ENCODE measurements around the gene PAK1.
"Not testable (repeated sequence)": the region's sequence is repeated elsewhere in the genome, so short reads cannot be mapped to it uniquely, and the experiment has no call there.

PAK1 gene

DNA sequence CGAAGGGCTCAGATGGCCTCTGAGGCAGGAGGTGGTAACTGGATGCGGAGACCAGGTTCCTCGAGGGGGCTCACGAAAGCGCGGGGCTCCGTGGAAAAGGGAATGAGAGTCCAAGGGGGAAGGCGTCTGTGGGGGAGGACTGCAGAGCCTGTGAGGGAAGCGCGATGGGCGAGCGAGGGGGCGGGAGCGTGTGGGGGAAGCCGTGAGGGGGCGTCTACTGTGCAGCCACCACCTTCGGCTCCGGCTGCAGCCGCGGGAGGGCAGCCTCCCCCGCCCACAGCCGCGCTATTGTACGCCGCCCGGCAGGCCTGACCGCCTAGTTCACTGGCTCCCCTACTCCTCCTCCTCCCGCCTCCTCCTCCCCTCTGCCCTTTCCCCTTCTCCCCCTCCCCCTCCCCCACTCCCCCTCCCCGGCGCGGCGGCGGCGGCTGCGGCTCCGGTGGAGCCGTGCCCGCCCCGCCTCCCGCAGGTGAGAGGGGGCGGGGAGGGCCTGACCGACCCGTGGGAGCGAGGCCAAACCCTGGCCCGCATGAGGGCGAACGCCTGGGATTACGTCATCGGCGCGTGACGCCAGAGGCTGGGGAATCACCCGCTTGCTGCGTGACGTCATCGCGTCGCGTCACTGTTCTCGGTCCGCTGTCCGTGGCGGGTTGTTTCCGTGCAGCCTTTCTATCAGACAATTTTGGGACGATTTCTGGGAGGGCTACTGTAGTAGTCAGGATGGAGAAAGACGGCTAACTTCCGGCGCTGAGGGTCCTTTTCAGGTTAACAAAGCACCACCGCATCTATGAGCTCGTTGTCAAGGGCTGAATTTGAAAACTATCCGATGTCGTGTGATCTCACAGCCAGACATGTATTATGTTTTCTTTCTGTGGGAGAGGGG lies at the start of gene PAK1:
Gene PAK1, minus strand, starts transcription at position 294 of the 883 bp plus-strand sequence. CDS start 81,574 bp downstream, outside the sequence.
- in situ Hi-C loops (cut with HindIII; ENCODE audit: low sequenced_read_pairs): no loop called here

DNA sequence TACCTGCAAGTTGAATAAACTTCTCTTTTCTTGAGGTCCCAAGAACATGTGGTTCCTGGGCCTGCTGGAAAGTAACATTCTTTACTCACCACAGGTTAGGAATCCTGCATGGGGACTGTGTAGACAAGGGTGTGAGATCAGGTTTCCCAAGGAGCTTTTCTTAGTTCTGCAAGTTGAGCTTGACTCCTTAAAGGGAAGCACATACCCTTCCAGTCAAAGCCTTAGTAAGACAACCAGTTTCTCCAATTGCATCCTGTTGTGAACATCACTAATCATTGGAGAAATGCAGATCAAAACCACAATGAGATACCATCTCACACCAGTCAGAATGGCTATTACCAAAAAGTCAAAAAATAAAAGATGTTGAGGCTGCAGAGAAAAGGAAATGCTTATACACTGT lies 48.3 kb upstream of the PAK1 start:
- in situ Hi-C loops (cut with HindIII; ENCODE audit: low sequenced_read_pairs): no loop called here

DNA sequence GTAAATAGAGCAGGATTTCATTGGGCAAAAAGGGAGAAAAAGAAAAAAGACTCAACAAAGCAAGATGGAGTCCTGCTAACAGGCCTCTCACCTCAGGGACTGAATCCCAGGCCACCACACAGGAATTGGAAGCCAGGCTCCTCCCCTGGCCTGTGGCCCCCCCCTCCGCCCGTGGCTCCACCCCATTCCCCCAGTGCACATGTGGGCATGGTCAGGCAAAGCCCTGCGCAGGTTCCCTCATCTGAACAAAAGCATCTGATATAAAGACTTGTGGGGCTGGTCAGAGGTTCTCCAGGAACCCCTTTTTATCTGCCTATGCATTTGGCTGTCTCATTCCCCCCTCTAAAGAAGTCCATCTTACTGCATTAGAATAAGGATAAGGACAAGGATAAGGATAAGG lies 46.0 kb upstream of the PAK1 start:
- in situ Hi-C loops (cut with HindIII; ENCODE audit: low sequenced_read_pairs): loop anchor here (5.0 kb wide), 2 partner anchors 37 to 38 kb away; no protein-coding TSS in a partner anchor

DNA sequence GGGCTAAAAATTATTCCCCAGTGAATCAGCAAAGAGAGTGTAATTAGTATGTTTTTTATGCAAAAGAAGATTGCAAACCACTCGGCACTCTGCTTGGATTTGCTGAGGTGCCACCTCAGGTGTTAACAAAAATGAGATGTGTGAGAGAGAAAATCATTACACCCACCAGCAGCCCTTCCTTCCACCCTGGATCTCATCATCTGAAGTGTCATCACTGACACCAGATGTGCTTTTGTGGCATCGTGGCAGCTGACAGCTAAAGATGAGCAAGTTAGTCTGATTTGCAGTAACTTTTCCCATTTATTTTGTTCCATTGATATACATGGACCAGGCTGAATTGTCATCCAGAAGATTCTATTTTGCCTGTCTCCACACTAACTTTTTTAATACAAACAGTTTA lies 44.6 kb upstream of the PAK1 start:
- in situ Hi-C loops (cut with HindIII; ENCODE audit: low sequenced_read_pairs): loop anchor here (5.0 kb wide), 2 partner anchors 36 to 39 kb away; no protein-coding TSS in a partner anchor

DNA sequence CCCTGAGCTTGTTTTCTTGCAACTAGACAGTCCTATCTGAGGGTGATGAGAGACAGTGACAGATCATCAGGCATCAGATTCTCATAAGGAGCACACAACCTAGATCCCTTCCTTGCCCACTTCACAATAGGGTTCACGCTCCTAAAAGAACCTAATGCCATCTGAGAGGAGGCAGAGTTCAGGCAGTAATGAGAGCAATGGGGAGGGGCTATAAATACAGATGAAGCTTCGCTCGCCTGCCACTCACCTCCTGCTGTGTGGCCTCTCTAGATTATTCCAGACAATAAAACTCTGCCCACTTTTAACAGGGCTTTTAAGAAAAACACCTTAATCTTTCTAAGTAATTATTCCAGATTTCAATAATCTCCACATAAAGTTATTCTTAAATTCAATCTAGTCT lies 43.9 kb upstream of the PAK1 start:
- in situ Hi-C loops (cut with HindIII; ENCODE audit: low sequenced_read_pairs): loop anchor here (5.0 kb wide), 2 partner anchors 35 to 40 kb away; no protein-coding TSS in a partner anchor

DNA sequence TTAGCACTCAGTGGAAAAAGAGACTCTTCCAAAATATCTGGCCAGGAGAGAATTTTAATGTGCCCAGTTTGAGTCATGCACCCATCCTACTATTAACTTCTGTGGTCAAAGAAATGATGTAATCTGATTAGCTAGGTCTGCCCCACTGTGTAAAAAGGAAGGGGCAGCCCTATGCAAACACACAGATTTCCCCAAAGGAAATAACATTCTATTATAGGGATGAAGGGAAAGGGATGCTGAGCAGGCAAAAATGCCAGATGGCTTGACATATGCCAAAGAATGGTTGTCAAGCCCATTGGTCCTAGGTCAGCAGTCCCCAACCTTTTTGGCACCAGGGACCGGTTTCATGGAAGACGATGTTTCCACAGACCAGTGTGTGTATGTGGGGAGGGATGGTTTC lies 43.3 kb upstream of the PAK1 start:
- in situ Hi-C loops (cut with HindIII; ENCODE audit: low sequenced_read_pairs): loop anchor here (5.0 kb wide), 2 partner anchors 35 to 40 kb away; no protein-coding TSS in a partner anchor

DNA sequence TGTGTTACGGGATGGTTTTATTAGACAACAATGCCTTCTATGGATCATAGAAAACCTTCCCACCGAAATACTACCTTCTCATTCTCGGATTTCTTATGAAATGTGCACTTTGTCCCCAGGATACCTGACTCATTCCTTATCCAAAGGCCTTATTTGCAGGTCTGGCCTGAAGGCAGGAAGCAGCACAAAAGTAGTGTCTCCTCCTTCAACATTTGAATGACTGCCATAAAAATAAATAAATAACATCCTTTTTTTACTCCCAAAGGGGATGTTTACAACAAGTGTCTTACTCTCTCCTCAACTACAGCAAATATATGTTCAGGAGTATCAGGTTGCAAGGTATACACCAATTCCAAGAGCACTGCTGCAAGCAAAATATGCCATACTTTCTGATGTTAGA lies 41.6 kb upstream of the PAK1 start:
- in situ Hi-C loops (cut with HindIII; ENCODE audit: low sequenced_read_pairs): loop anchor here (5.0 kb wide), 2 partner anchors 33 to 42 kb away; no protein-coding TSS in a partner anchor

DNA sequence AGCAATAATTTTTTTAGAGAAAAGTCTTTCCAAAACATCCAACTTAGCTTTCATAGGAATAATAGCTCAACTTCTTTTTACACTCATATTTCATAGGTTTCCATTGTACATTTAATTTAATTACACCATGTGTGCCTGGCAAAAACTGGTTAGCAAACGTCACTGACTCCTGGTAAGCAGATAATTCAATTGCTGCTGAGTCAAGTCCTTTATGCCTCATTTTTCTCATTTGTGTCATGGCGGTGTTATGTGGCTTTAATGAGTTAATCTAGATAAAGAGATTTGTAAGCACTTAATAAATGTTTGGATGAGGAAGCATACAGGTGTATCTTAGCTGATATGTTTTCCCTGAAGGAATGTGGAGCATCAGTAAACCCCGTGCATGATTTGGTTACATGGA lies 41.2 kb upstream of the PAK1 start:
- in situ Hi-C loops (cut with HindIII; ENCODE audit: low sequenced_read_pairs): loop anchor here (5.0 kb wide), 2 partner anchors 33 to 42 kb away; no protein-coding TSS in a partner anchor

DNA sequence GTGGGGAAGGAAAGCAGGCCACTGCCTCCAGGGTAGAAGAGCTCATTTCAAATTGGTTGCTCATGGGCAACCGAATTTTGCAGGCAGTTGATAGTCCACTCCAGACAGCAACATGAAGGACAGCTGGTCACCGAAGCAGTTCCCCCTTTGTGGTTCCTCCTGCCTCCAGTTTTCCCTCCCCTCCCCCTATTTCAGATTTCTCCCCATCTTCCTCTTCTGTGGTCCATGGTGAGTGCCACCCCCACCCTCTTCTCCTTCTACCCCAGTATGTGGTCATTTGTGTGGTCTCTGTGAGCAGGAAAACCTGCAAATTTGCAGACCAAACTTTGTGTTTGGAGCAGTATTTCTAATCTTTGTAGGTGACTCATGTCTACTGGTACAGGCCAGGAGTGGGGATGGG lies 38.2 kb upstream of the PAK1 start:
- in situ Hi-C loops (cut with HindIII; ENCODE audit: low sequenced_read_pairs): loop anchor here (5.0 kb wide), 1 partner anchor 70 kb away; no protein-coding TSS in a partner anchor

DNA sequence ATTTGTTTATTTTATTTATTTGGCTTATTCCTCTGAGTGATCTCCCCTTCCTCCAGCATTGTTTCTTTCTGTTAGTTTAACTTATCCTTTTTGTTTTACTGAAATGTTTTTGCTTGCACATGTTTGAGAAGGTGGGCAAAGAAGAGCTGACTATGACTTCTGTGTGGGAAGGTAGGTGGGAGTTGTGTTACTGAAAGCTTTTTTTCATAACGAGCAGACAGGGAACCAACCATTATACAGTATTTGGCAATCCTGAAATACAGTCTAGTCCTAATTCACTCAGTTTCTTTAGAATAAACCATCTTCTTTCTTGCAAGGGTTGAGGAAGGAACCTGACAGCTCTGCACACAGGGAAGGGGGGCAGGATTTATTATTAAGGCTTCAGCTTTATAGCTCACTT lies 37.0 kb upstream of the PAK1 start:
- in situ Hi-C loops (cut with HindIII; ENCODE audit: low sequenced_read_pairs): loop anchor here (5.0 kb wide), 1 partner anchor 69 kb away; no protein-coding TSS in a partner anchor

DNA sequence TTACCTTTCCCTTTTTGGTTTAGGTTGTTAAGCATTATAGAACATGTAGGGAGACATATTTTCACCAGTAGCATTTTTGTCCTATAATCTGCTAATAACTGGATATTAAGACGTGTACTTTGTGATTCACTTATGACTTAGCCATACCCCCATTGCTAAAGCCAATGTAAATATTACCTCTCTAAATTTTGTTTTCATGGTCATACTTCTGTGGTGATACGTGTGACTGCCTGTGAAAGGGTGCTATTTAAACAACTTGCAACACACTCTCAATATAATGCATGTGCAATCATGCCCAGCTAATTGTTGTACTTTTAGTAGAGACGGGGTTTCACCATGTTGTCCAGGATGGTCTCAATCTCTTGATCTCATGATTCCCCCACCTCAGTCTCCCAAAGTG lies 36.2 kb upstream of the PAK1 start:
- in situ Hi-C loops (cut with HindIII; ENCODE audit: low sequenced_read_pairs): loop anchor here (5.0 kb wide), 1 partner anchor 68 kb away; no protein-coding TSS in a partner anchor

DNA sequence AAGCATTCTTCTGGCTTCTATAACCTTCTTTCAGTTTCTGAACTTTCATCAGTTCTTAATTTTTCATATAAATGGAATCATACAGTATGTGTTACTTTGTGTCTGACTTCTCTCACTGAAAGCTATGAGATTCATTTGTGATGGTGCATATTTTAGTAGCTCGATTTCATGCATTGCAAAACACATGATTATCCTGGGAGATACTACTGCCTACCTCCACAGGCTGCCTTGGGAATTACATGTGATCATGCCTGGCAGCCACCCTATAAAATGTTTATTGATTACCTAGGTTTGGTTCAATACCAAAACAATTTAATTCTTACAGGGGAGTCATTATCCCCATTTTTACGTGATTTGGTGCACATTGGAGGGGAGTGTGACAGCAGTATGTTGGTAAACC lies 34.1 kb upstream of the PAK1 start:
- in situ Hi-C loops (cut with HindIII; ENCODE audit: low sequenced_read_pairs): no loop called here

DNA sequence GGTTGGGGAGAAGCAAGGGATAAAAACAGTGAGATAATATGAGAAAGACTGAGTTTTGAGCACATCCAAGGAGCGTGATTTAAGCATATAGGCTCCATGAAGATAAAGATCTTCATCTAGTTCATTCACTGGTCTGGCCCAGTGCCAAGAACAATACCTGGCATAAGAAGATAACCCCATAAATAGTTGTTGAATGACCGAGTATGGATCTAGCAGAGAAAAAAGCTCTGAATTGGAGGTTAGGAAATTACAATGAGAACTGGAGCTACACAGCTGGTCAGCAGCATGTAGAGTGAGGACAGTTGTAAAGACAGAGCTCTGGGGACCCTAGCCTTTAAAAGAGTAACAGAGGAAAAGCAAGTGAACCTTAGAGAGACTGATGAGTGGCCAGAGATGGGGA lies 33.0 kb upstream of the PAK1 start:
- in situ Hi-C loops (cut with HindIII; ENCODE audit: low sequenced_read_pairs): no loop called here

DNA sequence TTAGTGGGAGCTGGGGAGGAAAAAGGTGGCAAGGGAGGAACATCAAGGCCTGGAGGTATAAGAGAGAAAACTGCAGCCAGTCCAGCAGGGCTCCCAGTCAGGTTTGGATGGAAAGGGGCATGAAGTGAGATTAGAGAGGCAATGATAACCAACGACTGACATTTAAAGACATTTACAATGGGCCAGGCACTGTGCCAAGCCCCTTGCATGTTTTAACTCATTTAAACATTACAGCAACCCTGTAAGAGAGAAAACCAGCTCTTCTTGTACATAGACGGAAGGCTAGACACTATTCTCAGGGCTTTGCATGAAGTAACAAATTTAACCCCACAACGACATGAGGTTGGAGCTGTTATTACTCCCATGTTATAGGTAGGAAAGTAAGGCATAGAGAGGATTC lies 32.1 kb upstream of the PAK1 start:
- in situ Hi-C loops (cut with HindIII; ENCODE audit: low sequenced_read_pairs): no loop called here

DNA sequence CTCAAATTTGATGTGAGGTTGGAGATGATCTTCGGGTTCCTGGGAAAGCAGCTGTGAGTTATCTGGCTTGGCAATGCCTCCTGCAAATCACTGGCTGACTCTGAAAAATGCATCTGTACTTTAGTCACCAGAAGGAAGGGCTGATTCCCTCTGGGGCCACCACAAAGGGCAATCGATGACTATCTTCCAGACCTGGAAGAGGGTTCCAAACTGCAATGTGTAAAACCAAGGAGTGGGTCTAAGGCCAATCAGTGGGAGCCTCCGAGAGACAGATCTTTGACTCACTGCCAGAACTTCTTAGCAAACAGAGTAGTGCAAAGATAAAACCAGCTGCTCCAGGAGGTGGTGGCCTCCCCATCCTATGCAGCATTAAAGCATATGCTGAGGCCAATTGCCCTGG lies 29.1 kb upstream of the PAK1 start:
- in situ Hi-C loops (cut with HindIII; ENCODE audit: low sequenced_read_pairs): no loop called here

DNA sequence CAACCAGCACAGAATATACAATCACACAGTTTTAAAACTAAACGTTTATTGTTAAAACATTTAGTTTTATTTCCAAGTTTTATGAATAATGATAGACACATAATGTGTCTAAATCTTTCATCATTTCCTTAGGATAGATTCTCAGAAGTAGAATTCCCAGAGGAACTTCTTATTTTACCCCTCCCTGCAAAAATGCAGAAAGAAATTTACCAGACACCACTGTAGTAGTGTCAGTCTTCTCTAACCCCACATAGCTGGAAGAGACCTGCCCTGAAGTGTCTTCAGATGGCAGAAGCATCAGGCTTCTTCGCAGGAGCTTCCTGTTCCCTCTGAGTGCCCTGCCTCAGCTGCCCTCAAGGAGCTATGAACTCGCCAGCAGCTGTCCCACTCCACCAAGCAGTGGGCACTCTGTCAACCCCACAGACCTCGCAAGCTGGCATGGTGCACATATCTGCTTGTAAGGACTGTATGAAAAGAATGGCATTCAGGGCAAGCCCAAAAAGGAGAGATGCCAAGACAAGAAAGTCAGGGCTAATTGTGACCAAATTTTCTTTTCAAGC lies 28.5 kb upstream of the PAK1 start:
- in situ Hi-C loops (cut with HindIII; ENCODE audit: low sequenced_read_pairs): no loop called here

DNA sequence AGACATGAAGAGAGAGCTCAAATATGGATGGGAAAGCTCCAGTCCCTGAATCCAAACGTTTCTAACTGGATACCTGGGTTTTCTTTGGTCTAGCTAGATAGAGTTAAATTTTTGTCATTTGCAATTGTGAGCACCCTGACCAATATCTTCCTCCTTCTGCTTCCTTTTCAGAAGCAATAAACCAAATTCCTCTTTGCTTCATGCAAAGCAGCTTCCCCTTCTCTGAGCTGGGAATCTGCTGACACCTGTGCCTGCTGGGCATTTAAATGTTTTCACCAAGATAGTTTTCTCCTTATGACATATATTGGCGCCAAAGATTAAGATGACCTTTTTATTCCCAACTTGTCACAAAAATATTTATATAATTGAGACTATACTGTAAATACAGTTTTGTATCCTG lies 27.9 kb upstream of the PAK1 start:
- in situ Hi-C loops (cut with HindIII; ENCODE audit: low sequenced_read_pairs): no loop called here

DNA sequence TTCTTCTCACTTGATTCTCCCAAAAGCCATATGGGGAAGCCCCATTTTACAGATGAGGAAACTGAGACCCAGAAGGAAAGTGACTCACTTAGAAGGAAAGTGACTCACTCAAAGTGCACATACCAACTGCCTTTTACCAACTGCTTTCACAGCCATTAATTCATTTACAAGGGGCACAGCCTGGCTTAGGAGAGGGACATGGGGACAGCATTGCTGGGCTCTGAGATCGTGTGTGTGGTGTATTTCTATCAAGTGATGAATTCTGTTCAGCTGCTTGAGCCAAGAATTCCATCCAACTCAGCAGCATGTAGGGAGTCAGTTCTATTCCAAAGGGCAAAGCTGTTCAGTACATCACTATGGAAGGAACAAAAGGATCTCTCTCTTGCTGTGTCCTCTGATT lies 23.5 kb upstream of the PAK1 start:
- in situ Hi-C loops (cut with HindIII; ENCODE audit: low sequenced_read_pairs): no loop called here

DNA sequence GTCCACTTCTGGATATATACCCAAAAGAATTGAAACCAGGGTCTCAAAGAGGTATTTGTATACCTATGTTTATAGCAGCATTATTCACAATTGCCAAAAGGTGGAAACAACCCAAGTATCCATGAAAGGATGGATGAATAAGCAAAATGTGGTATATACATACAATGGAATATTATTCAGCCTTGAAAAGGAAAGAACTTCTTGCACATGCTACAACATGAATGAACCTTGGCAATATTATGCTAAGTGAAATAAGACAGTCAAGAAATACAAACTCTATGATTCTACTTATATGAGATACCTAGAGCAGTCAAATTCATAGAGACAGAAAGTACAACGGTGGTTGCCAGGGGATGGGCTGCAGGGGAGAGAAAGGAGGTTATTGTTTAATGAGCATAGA lies 21.6 kb upstream of the PAK1 start:
- in situ Hi-C loops (cut with HindIII; ENCODE audit: low sequenced_read_pairs): no loop called here

DNA sequence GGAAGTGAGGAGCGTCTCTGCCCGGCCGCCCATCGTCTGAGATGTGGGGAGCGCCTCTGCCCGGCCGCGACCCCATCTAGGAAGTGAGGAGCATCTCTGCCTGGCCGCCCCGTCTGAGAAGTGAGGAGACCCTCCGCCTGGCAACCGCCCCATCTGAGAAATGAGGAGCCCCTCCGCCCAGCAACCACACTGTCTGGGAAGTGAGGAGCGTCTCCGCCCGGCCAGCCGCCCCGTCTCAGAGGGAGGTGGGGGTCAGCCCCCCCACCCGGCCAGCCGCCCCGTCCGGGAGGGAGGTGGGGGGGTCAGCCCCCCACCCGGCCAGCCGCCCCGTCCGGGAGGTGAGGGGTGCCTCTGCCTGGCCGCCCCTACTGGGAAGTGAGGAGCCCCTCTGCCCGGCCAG lies 16.1 kb upstream of the PAK1 start:
- in situ Hi-C loops (cut with HindIII; ENCODE audit: low sequenced_read_pairs): not testable (repeated sequence)

DNA sequence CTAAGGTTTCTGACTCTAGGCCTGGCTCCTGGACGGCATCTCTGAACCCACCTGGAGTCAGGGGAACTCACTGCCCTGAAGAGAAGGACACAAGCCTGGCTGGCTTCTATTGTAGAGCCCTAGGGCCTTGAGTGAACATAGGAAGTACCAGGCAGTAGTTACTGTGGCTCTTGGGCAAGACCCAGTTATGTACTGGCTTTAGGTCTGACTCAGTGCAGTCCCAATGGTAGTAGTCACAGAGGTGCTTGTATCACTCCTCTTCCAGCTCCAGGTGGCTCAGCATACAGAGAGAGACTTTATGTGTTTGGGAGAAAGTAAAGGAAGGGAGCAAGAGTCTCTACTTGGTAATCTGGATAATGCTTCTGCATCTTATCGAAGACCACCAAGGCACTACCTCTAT lies 13.9 kb upstream of the PAK1 start:
- in situ Hi-C loops (cut with HindIII; ENCODE audit: low sequenced_read_pairs): no loop called here

All from endothelial cell of hepatic sinusoid (primary cell).